Choroid plexus epithelial cell (primary cell): ENCODE results near the gene HAAO.

Source experiments
- DNase-seq: peaks from one replicate; pipeline ENCODE4 v3.0.0-alpha.2; 2010; ENCODE audit warnings: low read depth
- H3K4me3 ChIP-seq: 2 replicates; pipeline ENCODE4 v1.5.1; 2011; ENCODE audit warnings: low read depth, mild to moderate bottlenecking, control low read depth, low read length, moderate library complexity
- TF ChIP-seq, protein P1 (sequence below): conservative IDR thresholded peaks from 2 replicates; pipeline ENCODE4 v1.5.1; 2011; ENCODE audit warnings: low read depth, mild to moderate bottlenecking, control low read depth, inconsistent platforms, low read length, moderate library complexity

HAAO gene

GRCh38 chr2:42806786-42807185 is 14.4 kb upstream of the HAAO start:
- no peak overlapping the region for H3K4me3 ChIP-seq
- DNase-seq, result no peak
- TF ChIP-seq, protein P1, sequence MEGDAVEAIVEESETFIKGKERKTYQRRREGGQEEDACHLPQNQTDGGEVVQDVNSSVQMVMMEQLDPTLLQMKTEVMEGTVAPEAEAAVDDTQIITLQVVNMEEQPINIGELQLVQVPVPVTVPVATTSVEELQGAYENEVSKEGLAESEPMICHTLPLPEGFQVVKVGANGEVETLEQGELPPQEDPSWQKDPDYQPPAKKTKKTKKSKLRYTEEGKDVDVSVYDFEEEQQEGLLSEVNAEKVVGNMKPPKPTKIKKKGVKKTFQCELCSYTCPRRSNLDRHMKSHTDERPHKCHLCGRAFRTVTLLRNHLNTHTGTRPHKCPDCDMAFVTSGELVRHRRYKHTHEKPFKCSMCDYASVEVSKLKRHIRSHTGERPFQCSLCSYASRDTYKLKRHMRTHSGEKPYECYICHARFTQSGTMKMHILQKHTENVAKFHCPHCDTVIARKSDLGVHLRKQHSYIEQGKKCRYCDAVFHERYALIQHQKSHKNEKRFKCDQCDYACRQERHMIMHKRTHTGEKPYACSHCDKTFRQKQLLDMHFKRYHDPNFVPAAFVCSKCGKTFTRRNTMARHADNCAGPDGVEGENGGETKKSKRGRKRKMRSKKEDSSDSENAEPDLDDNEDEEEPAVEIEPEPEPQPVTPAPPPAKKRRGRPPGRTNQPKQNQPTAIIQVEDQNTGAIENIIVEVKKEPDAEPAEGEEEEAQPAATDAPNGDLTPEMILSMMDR, result no peak

DNA sequence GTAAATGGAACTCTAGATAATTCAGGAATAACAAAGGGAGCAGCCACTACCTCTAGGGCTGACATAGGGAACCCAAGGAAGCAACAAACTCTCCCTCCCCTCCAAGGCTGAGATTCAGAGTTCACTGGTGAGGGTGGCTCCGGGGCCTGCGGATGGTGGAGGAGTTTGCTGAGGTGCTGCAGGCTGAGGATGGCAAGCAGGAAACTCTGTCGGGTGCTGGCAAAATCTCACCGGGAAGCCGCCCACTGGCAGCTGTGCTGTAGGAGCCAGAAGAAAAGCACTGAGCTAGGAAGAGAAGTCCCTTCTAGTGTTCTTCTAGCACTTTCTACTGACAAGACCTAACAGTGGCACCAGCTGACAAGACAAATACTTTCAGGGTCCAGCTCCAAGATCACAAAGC is 12.5 kb upstream of the HAAO start:
- no peak overlapping the region for H3K4me3 ChIP-seq
- TF ChIP-seq, protein P1, result no peak
- DNase-seq, result no peak

GRCh38 chr2:42804338-42804737 is 12.0 kb upstream of the HAAO start:
- TF ChIP-seq, protein P1, result no peak
- no peak overlapping the region for H3K4me3 ChIP-seq

DNA sequence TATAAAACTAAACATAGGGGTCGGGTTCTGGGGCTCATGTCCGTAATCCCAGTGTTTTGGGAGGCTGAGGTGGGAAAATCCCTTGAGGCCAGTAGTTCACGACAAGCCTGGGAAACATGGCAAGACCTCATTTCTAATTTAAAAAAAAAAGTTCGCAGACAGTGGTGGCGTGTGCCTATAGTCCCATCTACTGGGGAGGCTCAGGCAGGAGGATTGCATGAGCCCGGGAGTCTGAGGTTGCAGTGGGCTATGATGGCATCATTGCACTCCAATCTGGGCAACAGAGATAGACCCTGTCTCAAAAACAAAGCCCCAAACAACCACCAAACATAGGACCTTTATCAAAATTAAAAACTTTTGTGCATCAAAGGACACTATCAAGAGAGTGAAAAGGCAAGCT is 9.8 kb upstream of the HAAO start:
- no peak overlapping the region for H3K4me3 ChIP-seq
- DNase-seq, result no peak
- TF ChIP-seq, protein P1, result no peak

More at GRCh38 chr2:42804338-42804737, 12.0 kb upstream of the HAAO start:
- DNase-seq, result peak; percentile 94

- H3K4me3 ChIP-seq, result no peak overlapping the region
- TF ChIP-seq, protein P1, result no peak
- DNase-seq, result no peak
These were observed 9.0 kb upstream of the HAAO start for GRCh38 chr2:42801381-42801780.

DNA sequence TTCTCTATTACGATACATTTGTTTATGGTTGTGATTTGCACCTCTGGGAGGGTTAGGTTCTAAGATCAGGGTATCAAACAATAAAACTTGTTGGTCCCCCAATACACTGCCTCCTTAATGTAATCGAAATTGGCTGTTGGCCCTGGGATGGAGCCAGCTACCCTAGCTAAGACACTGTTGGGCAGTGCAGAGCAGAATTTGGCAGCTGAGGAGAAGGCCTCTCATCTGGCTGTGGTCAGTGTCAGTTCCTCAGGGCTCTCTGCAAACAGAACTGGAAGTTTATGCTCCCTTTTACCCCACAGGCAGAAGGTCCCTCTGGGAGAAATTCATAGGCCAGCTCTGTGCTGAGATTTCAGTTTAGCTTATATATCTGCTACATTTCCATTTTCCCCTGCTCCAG is 8.6 kb upstream of the HAAO start:
- TF ChIP-seq, protein P1, result no peak

GRCh38 chr2:42800461-42800962 is 8.1 kb upstream of the HAAO start:
- TF ChIP-seq, protein P1, result no peak
- H3K4me3 ChIP-seq, result no peak overlapping the region
- no peak for DNase-seq

More for the DNA sequence above, 8.6 kb upstream of the HAAO start:
- no peak for DNase-seq
- H3K4me3 ChIP-seq, result no peak overlapping the region
